Fibroblast of gingiva (primary cell): ENCODE data around the gene RPS13.
"Not testable (repeated sequence)": the region's sequence is repeated elsewhere in the genome, so short reads cannot be mapped to it uniquely, and the experiment has no call there.

ENCODE experiments used
- DNase-seq: peaks from one replicate; pipeline ENCODE4 v3.0.0-alpha.2; 2011; ENCODE audit warnings: low read depth

The RPS13 gene

GRCh38 chr11:17036666-17037658 is 40.5 kb downstream of the RPS13 start:
- DNase-seq = no peak

GRCh38 chr11:17034027-17034426 is 43.4 kb downstream of the RPS13 start:
- not testable (repeated sequence) for DNase-seq

GRCh38 chr11:17026487-17027082 is 50.9 kb downstream of the RPS13 start:
- DNase-seq = no peak

- DNase-seq = no peak
Observed at GRCh38 chr11:17024924-17025323, 52.5 kb downstream of the RPS13 start.
